MM.1S (cell line): Measurements from ENCODE around the gene ITGA3.

Experiments
- CTCF ChIP-seq: fragments of 300-600 bp; sonication (generic); IDR thresholded peaks from 2 replicates; pipeline ENCODE4 v1.5.1; 2016; ENCODE audit warnings: antibody characterized with exemption, low read length, mixed read lengths
- EZH2 ChIP-seq: fragments of 300-600 bp; sonication (generic); optimal IDR thresholded peaks from 2 replicates; pipeline ENCODE3; 2017; ENCODE audit warnings: low read depth, mild to moderate bottlenecking, antibody characterized with exemption, low read length, mixed read lengths

- TF ChIP-seq CTCF (no peak), EZH2 (no peak)
Measured at GRCh38 chr17:50018909-50019308, 37.0 kb upstream of the ITGA3 start.
